ENCODE measurements around the gene OAS2.

The OAS2 gene, protein sequence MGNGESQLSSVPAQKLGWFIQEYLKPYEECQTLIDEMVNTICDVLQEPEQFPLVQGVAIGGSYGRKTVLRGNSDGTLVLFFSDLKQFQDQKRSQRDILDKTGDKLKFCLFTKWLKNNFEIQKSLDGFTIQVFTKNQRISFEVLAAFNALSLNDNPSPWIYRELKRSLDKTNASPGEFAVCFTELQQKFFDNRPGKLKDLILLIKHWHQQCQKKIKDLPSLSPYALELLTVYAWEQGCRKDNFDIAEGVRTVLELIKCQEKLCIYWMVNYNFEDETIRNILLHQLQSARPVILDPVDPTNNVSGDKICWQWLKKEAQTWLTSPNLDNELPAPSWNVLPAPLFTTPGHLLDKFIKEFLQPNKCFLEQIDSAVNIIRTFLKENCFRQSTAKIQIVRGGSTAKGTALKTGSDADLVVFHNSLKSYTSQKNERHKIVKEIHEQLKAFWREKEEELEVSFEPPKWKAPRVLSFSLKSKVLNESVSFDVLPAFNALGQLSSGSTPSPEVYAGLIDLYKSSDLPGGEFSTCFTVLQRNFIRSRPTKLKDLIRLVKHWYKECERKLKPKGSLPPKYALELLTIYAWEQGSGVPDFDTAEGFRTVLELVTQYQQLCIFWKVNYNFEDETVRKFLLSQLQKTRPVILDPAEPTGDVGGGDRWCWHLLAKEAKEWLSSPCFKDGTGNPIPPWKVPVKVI

DNA sequence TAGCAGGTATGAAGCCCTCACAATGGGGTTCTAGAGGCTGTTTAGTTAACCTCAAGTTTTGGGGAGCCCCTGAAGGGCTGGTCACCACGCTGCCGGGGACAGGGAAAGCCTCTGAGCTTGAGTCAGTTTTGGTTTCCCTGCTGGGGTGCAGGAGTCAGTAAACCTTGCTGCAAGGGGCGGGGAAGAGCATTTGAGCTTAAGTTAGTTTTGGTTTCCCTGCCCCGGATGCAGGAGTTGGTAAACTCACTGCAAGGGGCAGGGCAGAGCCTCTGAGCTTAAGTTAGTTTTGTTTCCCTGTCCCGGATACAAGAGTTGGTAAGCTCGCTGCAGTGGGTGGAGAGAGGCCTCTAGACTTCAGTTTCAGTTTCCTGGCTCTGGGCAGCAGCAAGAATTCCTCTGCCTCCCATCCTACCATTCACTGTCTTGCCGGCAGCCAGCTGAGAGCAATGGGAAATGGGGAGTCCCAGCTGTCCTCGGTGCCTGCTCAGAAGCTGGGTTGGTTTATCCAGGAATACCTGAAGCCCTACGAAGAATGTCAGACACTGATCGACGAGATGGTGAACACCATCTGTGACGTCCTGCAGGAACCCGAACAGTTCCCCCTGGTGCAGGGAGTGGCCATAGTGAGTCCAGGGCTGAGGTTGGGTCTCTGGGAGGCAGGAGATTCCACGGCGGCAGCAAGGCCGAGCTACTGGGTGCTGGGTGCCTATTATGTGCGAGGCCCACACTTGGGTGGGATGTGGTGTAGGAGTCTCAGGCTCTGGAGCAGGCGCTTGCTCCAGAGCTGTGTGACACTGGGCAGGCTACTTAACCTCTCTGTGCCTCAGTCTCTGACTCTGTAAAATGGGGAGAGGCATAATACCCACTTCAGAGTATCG lies at the start of gene OAS2:
TSS of gene OAS2 (plus strand) at position 357 of the 878 bp plus-strand sequence. CDS start at position 447, 90 bp downstream.
- DNase-seq (ENCODE audit: low read depth, low spot score): peak; percentile 70

DNA sequence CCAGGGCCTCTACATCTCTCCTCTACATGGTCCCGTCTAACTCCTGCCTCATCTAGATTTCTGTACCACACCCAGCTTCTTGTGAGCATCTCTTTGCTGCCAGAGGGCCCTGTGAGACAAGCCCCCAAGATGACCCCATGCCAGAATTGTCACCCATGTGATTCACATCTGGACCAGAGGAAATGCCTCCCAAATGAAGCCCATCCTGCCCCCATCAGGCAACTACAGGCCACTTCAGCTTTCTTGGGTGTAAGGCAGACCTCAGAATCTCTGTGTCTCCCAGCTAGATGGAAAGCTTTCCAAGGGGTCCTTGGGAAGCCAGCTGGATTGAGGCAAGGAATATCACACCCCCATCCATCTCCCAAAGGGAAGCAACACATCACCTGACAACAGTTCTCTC lies 49.3 kb upstream of the OAS2 start:
- no peak for DNase-seq (ENCODE audit: low read depth, low spot score)

DNA sequence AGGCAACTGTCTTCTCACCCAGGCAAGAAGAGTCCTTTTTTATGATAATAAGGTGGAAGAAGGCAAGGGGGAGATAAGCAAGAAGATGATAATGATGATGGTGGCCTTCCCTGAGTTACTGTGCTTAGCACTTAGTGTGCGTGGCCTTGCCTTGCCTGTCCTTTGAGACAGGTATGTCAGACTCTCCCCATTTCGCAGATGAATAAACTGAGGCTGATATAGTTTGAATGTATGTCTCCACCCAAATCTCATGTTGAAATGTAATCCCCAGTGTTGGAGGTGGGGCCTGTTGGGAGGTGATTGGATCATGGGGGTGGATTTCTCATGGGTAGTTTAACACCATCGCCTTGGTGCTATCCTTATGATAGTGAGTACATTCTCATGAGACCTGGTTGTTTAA lies 48.6 kb upstream of the OAS2 start:
- no peak for DNase-seq (ENCODE audit: low read depth, low spot score)

DNA sequence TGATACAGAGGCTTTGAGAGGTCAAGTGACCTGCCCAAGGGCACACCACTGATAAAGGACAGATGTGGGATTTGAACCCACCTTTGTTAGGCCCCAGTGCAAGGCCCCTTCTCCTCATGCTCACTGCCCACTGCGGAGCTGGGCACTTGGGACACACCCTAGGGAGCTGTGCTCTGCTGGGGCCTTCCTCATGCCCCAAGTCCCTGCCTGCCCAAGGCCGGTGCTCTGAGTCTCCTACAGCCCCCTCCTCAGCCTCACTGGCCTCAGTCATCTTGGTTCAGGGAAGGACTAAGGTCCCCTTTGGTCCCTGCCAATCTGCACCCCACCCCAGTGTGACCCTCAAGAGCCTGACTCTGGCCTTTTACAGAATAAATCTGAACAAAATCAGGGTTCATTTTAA lies 48.0 kb upstream of the OAS2 start:
- DNase-seq (ENCODE audit: low read depth, low spot score): no peak

DNA sequence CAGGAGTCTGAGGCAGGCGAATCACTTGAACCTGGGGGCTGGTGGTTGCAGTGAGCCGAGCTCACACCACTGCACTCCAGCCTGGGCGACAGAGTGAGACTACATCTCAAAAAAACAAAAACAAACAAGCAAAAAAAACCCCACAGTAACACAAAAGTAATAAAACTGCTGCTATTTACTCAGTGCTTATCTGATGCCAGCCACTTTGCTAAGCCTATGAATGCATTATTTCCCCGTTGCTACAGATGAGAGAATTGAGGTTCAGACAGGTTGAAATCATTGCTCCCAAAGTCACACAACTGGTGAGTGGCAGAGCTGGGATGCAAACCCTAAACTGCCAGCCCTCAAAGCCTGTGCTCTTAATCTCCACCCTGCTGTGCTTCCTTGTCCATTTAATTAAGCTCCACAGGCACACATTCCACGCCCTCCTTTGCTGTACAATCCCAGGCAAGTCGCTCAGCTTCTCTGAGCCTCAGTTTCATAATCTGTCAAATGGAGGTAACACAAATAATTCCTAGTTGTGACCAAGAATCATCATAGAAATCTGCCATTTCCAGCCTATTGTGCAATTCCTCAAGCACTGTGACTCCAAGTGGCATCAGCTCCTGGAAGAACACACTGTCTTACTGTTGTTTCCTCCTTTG lies 45.7 kb upstream of the OAS2 start:
- no peak for DNase-seq (ENCODE audit: low read depth, low spot score)

DNA sequence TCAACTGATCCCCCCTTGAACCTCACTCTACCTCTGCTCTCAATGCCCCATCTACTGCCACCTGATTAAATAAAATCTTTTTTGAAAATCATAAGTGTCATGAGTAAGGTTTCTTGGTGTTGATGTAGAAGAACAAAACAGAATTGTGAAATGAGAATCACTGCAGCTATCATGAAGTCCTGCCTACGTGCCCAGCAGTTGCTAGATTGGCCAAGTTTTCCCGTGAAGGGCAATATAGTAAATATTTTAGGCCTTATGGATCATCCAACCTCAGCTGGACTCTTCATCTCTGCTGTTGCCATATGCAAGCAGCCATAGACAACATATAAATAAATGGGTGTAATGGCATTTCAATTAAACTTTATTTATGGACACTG lies 45.2 kb upstream of the OAS2 start:
- DNase-seq (ENCODE audit: low read depth, low spot score): no peak

DNA sequence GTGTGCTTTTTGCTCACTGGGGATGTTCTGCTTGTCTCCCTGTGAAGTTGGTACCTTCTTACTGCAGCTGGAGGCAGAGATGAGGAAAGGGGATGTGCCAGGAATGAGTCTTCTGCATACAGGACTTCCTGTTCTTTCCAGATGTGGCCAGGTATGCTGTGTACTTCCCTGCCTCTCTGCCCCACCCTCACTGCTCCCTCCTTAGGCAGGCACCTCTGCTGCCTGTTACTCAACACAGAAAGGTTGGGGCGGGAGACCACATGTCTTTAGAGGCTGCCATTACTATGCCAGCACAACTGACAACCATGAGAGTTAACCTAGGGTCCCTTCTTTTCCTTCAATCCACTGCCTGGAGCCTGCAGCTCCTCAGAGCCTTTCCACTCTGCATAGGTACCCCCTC lies 42.1 kb upstream of the OAS2 start:
- DNase-seq (ENCODE audit: low read depth, low spot score): no peak

DNA sequence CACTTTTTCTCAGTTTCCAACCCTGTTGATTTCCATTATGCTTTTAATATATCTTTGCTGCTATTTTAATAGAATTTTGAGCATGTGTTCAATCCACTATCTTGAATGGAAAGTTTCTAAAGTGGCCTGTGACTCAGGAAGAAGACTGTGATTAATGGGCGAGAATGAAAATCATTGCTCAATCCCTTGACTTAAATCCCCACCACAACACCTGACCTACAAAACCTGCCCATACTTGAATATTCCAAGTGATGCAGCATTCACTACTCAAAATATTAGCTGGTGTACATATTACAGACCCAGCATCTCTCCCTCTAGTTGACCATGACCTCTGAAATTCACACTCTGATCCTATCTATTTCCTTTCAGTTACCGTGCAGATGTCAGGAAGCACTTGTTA lies 41.4 kb upstream of the OAS2 start:
- no peak for DNase-seq (ENCODE audit: low read depth, low spot score)

DNA sequence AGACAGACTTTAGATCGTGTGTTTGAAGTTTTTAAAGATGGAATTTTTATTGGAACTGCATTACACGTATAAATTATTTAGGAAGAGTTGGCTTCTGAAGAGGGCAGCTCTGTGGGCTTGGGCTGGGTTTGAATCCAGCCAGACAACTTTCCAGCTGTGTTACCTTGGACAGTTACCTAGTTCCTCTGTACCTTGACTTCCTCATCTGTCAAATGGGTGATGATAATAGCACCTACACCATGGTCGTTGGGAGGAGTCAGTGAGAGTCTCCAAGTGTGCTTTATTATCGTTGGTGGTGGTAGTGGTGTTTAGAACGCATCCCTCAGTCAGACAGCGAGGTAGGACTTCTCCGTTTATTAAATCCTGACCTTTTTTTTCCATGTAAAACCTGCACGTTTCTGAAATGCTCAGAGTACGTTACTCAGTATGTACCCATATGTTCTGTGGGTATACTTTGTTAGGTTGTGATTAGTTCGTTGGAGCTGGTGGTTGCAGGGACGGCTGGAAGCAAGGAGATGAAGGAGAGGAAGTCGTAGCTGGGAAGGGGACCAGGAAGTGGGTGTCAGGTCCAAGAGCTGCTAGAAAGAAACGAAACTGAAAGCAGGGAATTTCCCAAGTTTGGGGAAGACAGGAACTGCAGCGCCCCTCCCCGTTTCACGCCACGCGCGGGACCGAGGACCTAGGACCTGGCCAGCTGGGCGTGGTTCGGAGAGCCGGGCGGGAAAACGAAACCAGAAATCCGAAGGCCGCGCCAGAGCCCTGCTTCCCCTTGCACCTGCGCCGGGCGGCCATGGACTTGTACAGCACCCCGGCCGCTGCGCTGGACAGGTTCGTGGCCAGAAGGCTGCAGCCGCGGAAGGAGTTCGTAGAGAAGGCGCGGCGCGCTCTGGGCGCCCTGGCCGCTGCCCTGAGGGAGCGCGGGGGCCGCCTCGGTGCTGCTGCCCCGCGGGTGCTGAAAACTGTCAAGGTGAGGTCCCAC lies 40.3 kb upstream of the OAS2 start, which contains the start of gene OAS3:
TSS of gene OAS3 (plus strand) at position 734 of the 979 bp plus-strand sequence. CDS start at position 791, 57 bp downstream.
- DNase-seq (ENCODE audit: low read depth, low spot score): peak; percentile 49

DNA sequence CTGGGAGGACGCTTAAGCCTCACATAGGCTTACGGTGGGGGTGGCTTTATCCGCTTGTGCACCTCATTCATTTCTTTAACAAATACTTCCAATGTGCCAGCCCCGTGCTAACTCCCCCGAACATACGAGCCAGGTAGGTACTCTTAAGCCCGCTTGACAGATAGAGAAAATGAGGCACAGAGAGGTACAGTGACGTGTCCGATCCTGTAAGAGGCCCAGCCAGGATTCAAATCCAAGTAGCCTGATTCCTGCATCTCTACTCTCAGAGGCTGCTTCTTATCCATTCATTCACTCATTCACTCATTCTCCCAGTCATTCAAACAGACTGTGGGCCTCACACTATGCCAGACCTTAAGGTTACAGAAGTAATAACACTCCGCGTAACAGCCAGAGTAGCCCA lies 39.6 kb upstream of the OAS2 start:
- no peak for DNase-seq (ENCODE audit: low read depth, low spot score)

DNA sequence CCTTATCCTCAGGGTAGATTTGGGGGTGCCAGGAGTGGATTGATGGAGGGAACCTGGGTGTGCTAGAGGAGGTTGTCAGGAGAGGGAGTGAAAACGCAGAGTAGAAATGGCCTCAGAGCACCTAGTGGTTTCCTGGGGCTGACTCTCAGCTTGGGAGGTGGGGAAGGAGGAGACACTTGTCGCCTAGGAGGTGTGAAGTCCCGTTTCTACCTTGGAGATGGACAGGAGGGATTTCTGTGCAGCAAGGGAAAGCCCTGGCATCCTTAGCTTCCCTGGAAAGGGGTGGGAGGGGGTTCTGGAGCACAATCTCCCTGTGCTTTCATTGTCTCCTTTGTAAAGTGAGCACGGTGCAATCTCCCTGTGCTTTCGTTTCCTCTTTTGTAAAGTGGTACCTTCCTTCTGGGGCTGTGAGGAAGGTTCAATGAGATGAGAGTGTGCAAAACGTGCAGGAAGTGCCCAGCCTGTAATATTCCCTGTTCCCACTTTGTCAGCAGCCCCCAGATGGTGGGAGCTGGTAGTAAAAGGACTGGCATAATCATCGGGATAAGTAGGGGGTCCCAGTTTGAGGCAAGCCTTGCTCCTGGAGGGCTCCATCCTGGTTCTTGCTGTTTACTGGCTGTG lies 38.4 kb upstream of the OAS2 start:
- no peak for DNase-seq (ENCODE audit: low read depth, low spot score)

DNA sequence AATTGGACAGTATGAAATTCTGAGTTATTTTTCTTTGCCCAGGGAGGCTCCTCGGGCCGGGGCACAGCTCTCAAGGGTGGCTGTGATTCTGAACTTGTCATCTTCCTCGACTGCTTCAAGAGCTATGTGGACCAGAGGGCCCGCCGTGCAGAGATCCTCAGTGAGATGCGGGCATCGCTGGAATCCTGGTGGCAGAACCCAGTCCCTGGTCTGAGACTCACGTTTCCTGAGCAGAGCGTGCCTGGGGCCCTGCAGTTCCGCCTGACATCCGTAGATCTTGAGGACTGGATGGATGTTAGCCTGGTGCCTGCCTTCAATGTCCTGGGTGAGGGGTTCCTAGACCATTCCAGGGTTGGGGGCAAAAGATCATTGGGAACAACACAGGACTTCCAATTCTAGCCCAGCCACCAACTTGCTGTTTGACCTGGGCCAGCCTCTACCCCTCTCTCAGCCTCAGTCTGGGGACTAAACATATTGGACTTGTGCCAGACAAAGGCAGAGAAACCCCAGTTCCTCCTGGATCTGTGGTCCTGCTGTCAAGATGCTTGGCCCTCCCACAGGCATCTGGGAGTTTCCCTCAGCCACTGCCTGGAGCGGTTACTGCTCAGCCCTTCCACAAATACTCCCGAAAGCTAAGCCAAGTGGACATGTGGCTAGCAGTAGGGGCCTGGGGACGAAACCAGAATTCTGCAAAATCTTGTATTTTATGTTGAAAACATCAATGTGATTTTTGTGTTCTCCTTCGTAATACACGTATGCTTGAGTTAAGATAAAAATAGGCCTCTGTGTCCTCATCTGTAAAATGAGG lies 36.6 kb upstream of the OAS2 start:
- DNase-seq (ENCODE audit: low read depth, low spot score): no peak

DNA sequence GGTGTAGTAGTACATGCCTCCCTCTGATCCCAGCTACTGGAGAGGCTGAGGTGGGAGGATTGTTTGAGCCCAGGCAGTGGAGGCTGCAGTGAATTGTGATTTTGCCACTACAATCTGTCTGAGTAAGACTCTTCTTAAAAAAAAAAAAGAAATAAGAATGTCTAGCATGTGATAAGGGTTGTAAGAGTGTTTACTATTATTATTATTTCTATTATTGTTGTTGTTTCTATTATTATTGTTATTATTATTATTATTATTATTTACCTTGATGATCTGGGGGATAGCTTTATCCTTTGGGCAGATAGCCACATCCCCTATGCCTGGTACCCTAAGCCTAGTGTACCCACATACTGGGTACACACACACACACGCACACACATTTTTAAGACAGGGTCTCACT lies 35.7 kb upstream of the OAS2 start:
- DNase-seq (ENCODE audit: low read depth, low spot score): no peak

DNA sequence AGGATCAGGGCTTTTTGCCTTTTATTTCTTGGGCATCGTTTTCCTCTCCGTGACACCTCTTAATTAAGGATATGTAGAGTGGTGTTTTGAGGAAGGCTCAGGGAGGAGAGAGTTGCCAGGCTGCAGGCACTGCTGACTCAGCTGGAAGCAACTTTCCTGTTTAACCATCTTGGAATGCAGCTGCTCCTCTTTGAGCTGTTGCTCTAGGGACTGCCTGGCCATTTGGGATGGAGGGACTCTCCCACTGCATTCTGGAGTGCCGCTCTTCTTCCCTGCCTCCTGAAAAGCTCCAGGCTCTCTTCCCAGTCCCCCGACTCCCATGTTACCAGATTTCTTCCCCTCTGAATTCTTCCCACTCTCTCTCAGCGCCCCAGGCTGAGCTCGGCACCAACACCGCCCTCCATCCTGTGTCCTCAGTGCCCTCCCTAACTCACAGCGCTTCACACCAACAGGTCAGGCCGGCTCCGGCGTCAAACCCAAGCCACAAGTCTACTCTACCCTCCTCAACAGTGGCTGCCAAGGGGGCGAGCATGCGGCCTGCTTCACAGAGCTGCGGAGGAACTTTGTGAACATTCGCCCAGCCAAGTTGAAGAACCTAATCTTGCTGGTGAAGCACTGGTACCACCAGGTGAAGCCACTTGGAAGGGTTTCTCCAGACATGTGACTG lies 34.2 kb upstream of the OAS2 start:
- no peak for DNase-seq (ENCODE audit: low read depth, low spot score)

DNA sequence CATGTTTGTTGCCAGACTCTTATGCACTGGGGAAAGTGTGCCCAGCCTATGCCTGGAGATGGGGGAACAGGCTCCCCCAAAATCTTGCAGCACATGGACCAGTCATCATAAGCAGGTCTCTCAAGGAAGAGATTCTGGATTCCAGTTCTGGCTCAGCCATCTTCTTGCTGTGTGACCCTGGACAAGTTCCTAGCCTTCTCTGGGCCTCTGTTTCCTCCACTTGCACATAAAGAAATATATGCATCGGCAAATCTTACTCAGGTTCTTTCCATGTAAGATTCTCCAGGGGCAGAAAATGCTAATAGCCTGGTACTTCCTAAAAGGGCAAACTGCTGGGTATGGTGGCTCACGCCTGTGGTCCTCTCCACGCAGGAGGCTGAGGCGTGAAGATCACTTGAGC lies 32.8 kb upstream of the OAS2 start:
- DNase-seq (ENCODE audit: low read depth, low spot score): no peak

DNA sequence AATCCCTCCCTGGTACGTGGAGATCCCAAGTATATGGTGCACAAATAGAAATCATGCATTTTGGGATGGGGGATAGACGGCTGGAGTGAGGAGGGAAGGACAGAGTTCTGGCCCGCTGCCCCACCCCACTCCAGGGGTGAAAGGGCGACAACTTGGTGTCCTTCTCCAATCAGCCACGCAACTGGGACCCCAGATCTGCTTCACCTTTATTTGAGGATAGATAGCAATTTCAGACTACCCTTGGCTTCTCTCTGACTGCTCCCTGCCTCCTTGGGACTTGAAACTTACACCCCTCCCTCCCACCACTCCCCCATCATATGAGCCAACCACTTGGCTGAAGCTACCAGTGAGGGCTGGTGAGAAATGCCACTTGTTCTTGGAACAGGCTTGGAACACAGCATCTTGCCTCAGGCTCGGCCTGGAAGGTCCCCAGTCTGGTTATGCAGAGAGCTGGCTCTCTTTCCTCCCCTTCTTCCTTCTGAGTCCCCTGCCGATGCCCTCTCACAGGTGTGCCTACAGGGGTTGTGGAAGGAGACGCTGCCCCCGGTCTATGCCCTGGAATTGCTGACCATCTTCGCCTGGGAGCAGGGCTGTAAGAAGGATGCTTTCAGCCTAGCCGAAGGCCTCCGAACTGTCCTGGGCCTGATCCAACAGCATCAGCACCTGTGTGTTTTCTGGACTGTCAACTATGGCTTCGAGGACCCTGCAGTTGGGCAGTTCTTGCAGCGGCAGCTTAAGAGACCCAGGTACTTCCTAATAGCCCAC lies 31.9 kb upstream of the OAS2 start:
- no peak for DNase-seq (ENCODE audit: low read depth, low spot score)

DNA sequence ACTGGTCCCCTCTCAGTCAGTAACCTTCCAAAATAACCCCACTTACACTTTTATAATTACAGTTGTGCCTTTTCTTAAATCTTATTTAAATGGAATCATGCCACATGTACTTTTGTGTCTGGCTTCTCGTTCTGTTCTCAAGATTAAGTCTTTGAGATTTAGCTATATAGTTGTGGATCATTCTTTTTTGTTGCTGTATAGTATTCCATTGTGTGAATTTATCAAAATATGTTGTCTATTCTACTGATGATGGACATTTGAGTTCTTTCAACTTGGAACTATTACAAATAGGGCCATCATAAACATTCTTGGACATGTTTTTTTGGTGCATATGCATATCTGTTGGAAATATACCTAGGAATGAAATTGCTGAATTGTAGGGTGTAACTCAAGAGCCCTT lies 31.0 kb upstream of the OAS2 start:
- no peak for DNase-seq (ENCODE audit: low read depth, low spot score)

DNA sequence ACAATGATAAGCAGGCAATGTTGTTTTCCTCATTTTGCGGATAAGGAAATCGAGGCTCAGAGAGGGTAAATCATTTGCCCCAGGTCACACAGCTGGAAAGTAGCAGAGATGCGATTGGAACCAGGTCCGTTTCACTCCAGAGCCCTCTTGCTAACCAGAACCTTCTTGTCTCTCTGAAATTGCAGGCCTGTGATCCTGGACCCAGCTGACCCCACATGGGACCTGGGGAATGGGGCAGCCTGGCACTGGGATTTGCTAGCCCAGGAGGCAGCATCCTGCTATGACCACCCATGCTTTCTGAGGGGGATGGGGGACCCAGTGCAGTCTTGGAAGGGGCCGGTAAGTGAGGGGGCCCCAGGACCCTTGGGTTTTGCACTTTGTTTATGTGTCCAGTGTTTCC lies 30.6 kb upstream of the OAS2 start:
- no peak for DNase-seq (ENCODE audit: low read depth, low spot score)
